GM12878 (cell line): ENCODE measurements around the gene GHRH. TPM values are rescaled to one million over a fixed set of nuclear protein-coding genes. Genes with fewer than 3 reads are reported as not detected.
A peak's percentile ranks its signal among the peaks of the same experiment; 100 is the strongest.

ENCODE experiments used
- BACH1 ChIP-seq: fragments of 450-650 bp; IDR thresholded peaks from 2 replicates; pipeline ENCODE4 v1.6.1; 2017; ENCODE audit warnings: mild to moderate bottlenecking, borderline replicate concordance
- BRCA1 ChIP-seq: IDR thresholded peaks from 2 replicates; pipeline ENCODE4 v1.6.1; 2011; ENCODE audit warnings: low read depth, low read length, improper control_type of control experiment
- CBX3 ChIP-seq: fragments of 200-600 bp; sonication (generic); IDR thresholded peaks from 2 replicates; pipeline ENCODE4 v1.6.1; 2016; ENCODE audit warnings: low read depth, borderline replicate concordance
- EP300 ChIP-seq, 2 experiments: fragments of 150-350 bp in 1 of 2; IDR thresholded peaks; 2 replicates each; pipeline ENCODE4 v1.6.1; 2011 to 2012; ENCODE audit warnings: low read depth in 2 of 2, low read length in 2 of 2, borderline replicate concordance in 1 of 2, improper control_type of control experiment in 1 of 2, inconsistent platforms in 1 of 2; ENCODE audit not compliant: control insufficient read depth in 1 of 2
- ESRRA ChIP-seq: IDR thresholded peaks from 2 replicates; pipeline ENCODE4 v1.6.1; 2012; ENCODE audit warnings: mild to moderate bottlenecking, low read length, improper control_type of control experiment
- FOXM1 ChIP-seq: IDR thresholded peaks from 2 replicates; pipeline ENCODE4 v1.6.1; 2012; ENCODE audit warnings: low read depth, mild to moderate bottlenecking, inconsistent platforms, low read length, moderate library complexity
- GATAD2B ChIP-seq: fragments of 450-650 bp; conservative IDR thresholded peaks from 2 replicates; pipeline ENCODE4 v1.6.1; 2017; ENCODE audit warnings: low read depth, mild to moderate bottlenecking, moderate library complexity
- KAT2A ChIP-seq: conservative IDR thresholded peaks from 2 replicates; pipeline ENCODE4 v1.6.1; 2011; ENCODE audit warnings: low read depth, low read length; ENCODE audit not compliant: control insufficient read depth
- NFIC ChIP-seq: IDR thresholded peaks from 2 replicates; pipeline ENCODE4 v1.6.1; 2012; ENCODE audit warnings: low read depth, mild to moderate bottlenecking, inconsistent platforms, low read length, moderate library complexity
- NRF1 ChIP-seq: conservative IDR thresholded peaks from 2 replicates; pipeline ENCODE4 v1.6.1; 2011; ENCODE audit warnings: mild to moderate bottlenecking, low read depth, low read length, improper control_type of control experiment
- POLR2A ChIP-seq: IDR thresholded peaks from 2 replicates; pipeline ENCODE4 v1.6.1; 2011; ENCODE audit warnings: low read depth, mild to moderate bottlenecking, low read length
- POLR2AphosphoS5 ChIP-seq: IDR thresholded peaks from 2 replicates; pipeline ENCODE4 v1.6.1; 2011; ENCODE audit warnings: mild to moderate bottlenecking, low read length, inconsistent platforms
- RAD51 ChIP-seq: fragments of 450-650 bp; IDR thresholded peaks from 2 replicates; pipeline ENCODE4 v1.6.1; 2016; ENCODE audit warnings: moderate library complexity, mild to moderate bottlenecking, inconsistent platforms
- RB1 ChIP-seq: fragments of 450-650 bp; formaldehyde crosslinking; IDR thresholded peaks from 2 replicates; pipeline ENCODE4 v1.6.1; 2017; ENCODE audit warnings: mild to moderate bottlenecking, borderline replicate concordance
- SIN3A ChIP-seq: IDR thresholded peaks from 2 replicates; pipeline ENCODE4 v1.6.1; 2012; ENCODE audit warnings: low read depth, low read length, improper control_type of control experiment
- SMAD5 ChIP-seq: IDR thresholded peaks from 2 replicates; pipeline ENCODE4 v1.6.1; 2016; ENCODE audit warnings: antibody characterized with exemption, low read depth
- SREBF1 ChIP-seq: IDR thresholded peaks from 2 replicates; pipeline ENCODE4 v1.6.1; 2012; ENCODE audit warnings: mild to moderate bottlenecking, low read length
- TBL1XR1 ChIP-seq: IDR thresholded peaks from 2 replicates; pipeline ENCODE4 v1.6.1; 2012; ENCODE audit warnings: low read depth, low read length, improper control_type of control experiment
- YY1 ChIP-seq: IDR thresholded peaks from 2 replicates; pipeline ENCODE4 v1.6.1; 2011; ENCODE audit warnings: low read depth, mild to moderate bottlenecking, low read length
- polyA plus RNA-seq, 11 experiments: library from polyadenylated mRNA; depleted of rRNA in 4 of 11; unstranded in 6 of 11; stranded (reverse) in 5 of 11; fragments of >200 nt; fragmentation: Nextera tagmentation in 4 of 11; fragmentation: Illumina TruSeq in 1 of 11; extraction: Ambion mirVana in 4 of 11; extraction: Trizol in 1 of 11; gene quantifications; 1 replicate in 1 of 11; 2 replicates in 10 of 11; pipeline versions ENCODE4 v1.2.1 to v1.2.3, GENCODE V29; 2011 to 2016; ENCODE audit warnings: inconsistent platforms in 2 of 11, missing spikeins in 2 of 11, low read depth in 1 of 11
- total RNA-seq, 4 experiments: library from RNA; depleted of rRNA in 3 of 4; stranded (reverse); fragments of >200 nt in 3 of 4; fragmentation: Illumina TruSeq in 1 of 4; extraction: Trizol in 1 of 4; gene quantifications; 2 replicates each; pipeline versions ENCODE4 v1.2.1 to v1.2.3, GENCODE V29; 2013 to 2021
- TF ChIP-seq, protein P1 (sequence below): IDR thresholded peaks from 2 replicates; pipeline ENCODE4 v1.6.1; 2011; ENCODE audit warnings: low read depth, low read length, improper control_type of control experiment, borderline replicate concordance
- TF ChIP-seq, protein P2 (sequence below): fragments of 450-650 bp; conservative IDR thresholded peaks from 2 replicates; pipeline ENCODE4 v1.6.1; 2017; ENCODE audit warnings: mild to moderate bottlenecking, moderate library complexity
- TF ChIP-seq, protein P3 (sequence below), 3 experiments: IDR thresholded peaks in 2 of 3; conservative IDR thresholded peaks in 1 of 3; 2 replicates each; pipeline ENCODE4 v1.5.1; 2011; ENCODE audit warnings: low read depth in 3 of 3, low read length in 3 of 3, mild to moderate bottlenecking in 3 of 3, control low read depth in 2 of 3, moderate library complexity in 2 of 3, inconsistent platforms in 1 of 3, mixed read lengths in 1 of 3; ENCODE audit not compliant: control insufficient read depth in 2 of 3, insufficient read depth in 1 of 3; ENCODE audit errors: extremely low read depth in 1 of 3
- TF ChIP-seq, protein P4 (sequence below): fragments of 450-650 bp; IDR thresholded peaks from 2 replicates; pipeline ENCODE4 v1.6.1; 2017; ENCODE audit warnings: antibody characterized with exemption, mild to moderate bottlenecking, moderate library complexity

The GHRH gene
- total and polyA plus RNA-seq, 10 of the 15 experiments (the other 5 are each of a cell fraction or from before 2014, with no cell fraction given) = not detected

DNA sequence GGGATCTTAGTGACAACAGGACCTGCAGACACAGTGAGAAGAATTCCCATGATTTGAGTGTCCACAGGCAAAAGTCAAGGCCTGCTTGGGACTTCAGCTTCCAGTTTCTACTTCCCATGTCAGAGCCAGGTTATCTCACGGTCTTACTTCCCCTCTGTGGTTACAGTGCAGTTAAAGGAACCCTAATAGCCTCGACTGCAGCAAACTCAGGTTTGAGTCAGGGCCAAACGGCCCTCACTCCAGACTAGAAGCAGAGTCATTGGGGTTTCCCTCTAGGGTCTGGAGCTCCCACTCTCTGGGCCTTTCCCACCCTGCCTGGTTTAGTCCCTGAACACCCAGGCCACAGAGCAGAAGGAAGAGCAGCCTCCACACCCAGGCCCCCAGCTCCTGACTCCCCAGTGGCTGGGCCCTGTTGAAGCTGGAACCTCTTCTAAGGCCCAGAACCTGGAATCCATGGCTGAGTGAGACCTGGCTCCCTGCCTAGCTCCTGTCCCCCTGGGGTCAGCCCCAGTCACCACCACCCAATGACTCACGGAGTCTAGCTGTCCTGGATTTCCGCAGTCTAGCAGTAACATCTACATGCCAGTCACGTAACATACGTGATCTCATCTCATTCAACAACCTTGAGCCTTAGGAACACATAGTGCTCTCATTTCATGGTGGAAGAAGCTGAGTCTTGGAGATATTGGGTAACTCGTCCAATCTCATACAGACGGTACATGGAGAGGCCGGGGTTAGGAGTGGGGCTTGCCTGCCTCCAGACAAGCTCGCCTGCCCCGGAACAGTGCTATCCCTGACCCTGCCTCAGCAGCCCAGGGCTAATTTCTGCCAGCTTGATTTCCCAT is 9.2 kb upstream of the GHRH start (continued):
- TF ChIP-seq POLR2AphosphoS5 (no peak), KAT2A (no peak), RAD51 (no peak), POLR2A (no peak), SMAD5 (no peak), SIN3A (no peak), GATAD2B (peak; percentile 43), BRCA1 (no peak), EP300 (IDR thresholded peaks at IDR 0.05; ENCODE audit: borderline replicate concordance in 1 of 2, control insufficient read depth in 1 of 2, low read depth in 2 of 2, low read length in 2 of 2) (no peak; a peak in 1 of 4 replicates), CBX3 (no peak), BACH1 (no peak), TBL1XR1 (peak; percentile 17; the same call in 1 of the 2 replicates), NFIC (peak; percentile 73; the same call in 1 of the 2 replicates), YY1 (no peak), FOXM1 (peak; percentile 63; the same call in 1 of the 2 replicates), NRF1 (no peak), ESRRA (no peak), RB1 (no peak), SREBF1 (no peak)
- TF ChIP-seq, protein P1, sequence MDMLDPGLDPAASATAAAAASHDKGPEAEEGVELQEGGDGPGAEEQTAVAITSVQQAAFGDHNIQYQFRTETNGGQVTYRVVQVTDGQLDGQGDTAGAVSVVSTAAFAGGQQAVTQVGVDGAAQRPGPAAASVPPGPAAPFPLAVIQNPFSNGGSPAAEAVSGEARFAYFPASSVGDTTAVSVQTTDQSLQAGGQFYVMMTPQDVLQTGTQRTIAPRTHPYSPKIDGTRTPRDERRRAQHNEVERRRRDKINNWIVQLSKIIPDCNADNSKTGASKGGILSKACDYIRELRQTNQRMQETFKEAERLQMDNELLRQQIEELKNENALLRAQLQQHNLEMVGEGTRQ = no peak
- TF ChIP-seq, protein P2, sequence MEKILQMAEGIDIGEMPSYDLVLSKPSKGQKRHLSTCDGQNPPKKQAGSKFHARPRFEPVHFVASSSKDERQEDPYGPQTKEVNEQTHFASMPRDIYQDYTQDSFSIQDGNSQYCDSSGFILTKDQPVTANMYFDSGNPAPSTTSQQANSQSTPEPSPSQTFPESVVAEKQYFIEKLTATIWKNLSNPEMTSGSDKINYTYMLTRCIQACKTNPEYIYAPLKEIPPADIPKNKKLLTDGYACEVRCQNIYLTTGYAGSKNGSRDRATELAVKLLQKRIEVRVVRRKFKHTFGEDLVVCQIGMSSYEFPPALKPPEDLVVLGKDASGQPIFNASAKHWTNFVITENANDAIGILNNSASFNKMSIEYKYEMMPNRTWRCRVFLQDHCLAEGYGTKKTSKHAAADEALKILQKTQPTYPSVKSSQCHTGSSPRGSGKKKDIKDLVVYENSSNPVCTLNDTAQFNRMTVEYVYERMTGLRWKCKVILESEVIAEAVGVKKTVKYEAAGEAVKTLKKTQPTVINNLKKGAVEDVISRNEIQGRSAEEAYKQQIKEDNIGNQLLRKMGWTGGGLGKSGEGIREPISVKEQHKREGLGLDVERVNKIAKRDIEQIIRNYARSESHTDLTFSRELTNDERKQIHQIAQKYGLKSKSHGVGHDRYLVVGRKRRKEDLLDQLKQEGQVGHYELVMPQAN = no peak
- TF ChIP-seq, protein P3, sequence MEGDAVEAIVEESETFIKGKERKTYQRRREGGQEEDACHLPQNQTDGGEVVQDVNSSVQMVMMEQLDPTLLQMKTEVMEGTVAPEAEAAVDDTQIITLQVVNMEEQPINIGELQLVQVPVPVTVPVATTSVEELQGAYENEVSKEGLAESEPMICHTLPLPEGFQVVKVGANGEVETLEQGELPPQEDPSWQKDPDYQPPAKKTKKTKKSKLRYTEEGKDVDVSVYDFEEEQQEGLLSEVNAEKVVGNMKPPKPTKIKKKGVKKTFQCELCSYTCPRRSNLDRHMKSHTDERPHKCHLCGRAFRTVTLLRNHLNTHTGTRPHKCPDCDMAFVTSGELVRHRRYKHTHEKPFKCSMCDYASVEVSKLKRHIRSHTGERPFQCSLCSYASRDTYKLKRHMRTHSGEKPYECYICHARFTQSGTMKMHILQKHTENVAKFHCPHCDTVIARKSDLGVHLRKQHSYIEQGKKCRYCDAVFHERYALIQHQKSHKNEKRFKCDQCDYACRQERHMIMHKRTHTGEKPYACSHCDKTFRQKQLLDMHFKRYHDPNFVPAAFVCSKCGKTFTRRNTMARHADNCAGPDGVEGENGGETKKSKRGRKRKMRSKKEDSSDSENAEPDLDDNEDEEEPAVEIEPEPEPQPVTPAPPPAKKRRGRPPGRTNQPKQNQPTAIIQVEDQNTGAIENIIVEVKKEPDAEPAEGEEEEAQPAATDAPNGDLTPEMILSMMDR (IDR thresholded peaks at IDR 0.05 in 2 of 3, conservative IDR thresholded peaks at IDR 0.05 in 1 of 3; ENCODE audit: control insufficient read depth in 2 of 3, extremely low read depth in 1 of 3, insufficient read depth in 1 of 3, low read depth in 3 of 3, low read length in 3 of 3) = no peak
- TF ChIP-seq, protein P4, sequence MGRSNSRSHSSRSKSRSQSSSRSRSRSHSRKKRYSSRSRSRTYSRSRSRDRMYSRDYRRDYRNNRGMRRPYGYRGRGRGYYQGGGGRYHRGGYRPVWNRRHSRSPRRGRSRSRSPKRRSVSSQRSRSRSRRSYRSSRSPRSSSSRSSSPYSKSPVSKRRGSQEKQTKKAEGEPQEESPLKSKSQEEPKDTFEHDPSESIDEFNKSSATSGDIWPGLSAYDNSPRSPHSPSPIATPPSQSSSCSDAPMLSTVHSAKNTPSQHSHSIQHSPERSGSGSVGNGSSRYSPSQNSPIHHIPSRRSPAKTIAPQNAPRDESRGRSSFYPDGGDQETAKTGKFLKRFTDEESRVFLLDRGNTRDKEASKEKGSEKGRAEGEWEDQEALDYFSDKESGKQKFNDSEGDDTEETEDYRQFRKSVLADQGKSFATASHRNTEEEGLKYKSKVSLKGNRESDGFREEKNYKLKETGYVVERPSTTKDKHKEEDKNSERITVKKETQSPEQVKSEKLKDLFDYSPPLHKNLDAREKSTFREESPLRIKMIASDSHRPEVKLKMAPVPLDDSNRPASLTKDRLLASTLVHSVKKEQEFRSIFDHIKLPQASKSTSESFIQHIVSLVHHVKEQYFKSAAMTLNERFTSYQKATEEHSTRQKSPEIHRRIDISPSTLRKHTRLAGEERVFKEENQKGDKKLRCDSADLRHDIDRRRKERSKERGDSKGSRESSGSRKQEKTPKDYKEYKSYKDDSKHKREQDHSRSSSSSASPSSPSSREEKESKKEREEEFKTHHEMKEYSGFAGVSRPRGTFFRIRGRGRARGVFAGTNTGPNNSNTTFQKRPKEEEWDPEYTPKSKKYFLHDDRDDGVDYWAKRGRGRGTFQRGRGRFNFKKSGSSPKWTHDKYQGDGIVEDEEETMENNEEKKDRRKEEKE = no peak
